A549 treated with CpdA at 1 μM for 4 hours (cell line): ENCODE measurements around the gene CARD16. TPM values are rescaled to one million over a fixed set of nuclear protein-coding genes. Genes with fewer than 3 reads are reported as not detected.

Experiments
- total RNA-seq: library from RNA; stranded (reverse); fragments of 200-300 nt; extraction: Qiagen RNA extraction; gene quantifications from 5 replicates; pipeline ENCODE4 v1.2.3, GENCODE V29; 2022; ENCODE audit warnings: low read depth

CARD16 gene
- 0.18 TPM in 1 of 5 replicates, not detected in the others for total RNA-seq

DNA sequence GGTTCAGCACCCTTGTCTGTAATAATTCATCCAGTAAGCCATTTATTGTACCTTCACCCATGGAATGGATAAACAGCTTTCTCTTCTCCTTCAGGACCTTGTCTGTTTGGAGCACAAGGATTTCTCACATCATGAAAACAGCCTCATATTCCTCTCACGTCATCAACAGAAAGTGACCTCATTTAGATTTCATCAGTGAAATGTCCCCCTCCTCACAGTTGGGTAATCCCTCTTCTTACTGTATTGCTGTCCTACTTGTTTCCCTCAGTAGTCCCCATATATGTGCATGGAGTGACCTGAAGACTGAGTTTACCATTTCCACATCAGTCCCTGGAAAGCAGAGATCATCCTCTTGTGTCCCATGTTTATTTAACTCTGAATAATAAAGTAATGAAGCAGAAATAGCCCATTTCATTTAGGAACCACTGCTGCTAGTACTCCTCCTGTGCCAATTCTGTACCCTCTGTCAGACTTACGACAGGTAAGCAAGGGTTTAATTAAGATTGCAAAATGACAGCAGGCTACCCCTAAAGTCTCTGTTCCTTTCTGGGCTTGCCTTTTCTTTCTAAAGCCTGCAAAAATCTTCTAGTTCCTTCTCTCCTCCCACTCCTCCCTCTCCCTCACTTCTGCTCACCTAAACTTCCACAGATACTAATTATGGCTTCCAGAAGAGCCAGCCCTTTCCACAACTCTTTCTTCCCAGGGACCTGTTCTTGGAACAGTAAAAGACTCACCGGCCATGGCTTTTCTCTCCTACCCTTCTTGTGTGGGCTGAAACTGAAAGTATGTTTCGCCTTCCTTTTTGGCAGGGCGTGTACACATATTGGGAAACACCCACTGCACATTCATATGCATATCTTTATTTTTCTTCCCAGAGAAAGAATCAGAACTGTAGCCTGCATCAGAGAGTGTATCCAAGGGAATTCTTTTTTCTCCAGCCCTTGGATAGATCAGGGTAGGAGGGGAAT lies at the start of gene CARD16:
Gene CARD16, minus strand, starts transcription at position 779 of the 968 bp plus-strand sequence. Its CDS starts 38 bp downstream, at position 741.

DNA sequence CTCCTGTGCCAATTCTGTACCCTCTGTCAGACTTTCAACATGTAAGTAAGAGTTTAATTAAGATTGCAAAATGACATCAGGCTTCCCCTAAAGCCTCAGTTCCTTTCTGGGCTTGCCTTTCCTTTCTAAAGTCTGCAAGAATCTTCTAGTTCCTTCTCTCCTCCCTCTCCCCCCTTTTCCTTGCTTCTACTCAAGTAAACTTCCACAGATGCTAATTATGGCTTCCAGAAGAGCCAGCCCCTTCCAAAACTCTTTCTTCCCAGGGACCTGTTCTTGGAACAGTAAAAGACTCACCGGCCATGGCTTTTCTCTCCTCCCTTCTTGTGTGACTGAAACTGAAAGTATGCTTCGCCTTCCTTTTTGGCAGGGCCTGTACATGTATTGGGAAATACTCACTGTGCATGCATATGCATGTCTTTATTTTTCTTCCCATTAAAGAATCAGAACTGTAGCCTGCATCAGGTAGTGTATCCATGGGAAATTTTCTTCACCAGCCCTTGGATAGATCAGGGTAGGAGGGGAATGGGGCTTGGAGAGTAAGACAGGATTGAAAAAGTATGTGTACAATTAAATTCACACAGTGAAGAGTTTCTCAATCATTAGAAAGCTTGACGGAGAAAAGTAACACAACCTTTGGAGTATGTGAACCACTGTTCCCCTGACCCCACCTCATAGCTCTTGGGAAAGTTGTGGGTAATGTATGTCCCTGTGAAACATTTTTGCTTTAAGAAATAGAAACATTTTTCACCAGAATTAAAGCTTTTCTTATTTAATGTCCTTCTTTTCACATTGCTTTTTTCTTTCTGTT lies 10.1 kb downstream of the CARD16 start, which contains the start of gene CASP1:
Gene CASP1, minus strand, starts transcription at position 332 of the 808 bp plus-strand sequence. Its CDS starts 31 bp downstream, at position 301.

GRCh38 chr11:105023003-105023402 lies 22.1 kb downstream of the CARD16 start, which contains the start of gene CASP5:
TSS of gene CASP5 (minus strand) at chr11:105023168. CDS start at chr11:105023136, 32 bp downstream.

Other genes starting within 250 kb of the CARD16 start
- not detected in 5 replicates for gene CASP12, start 146.9 kb downstream of the CARD16 start, total RNA-seq
- 5.0 to 9.0 TPM (median 6.1 TPM) in 5 replicates for gene CASP4, start 76.8 kb downstream of the CARD16 start, total RNA-seq
- not detected in 5 replicates for gene CASP5, start 22.2 kb downstream of the CARD16 start, total RNA-seq
- 0.16 to 0.46 TPM in 2 of 5 replicates, not detected in the others for gene CASP1, start 10.2 kb downstream of the CARD16 start, total RNA-seq
- not detected in 5 replicates for gene CARD18, start 94.4 kb upstream of the CARD16 start, total RNA-seq